GM12878 (cell line): ENCODE results near the gene FAM221B. TPM values are rescaled to one million over a fixed set of nuclear protein-coding genes. Genes with fewer than 3 reads are reported as not detected.

Experiments
- ATAC-seq: fragments of 200-7000 bp; cut with Tn5 transposase; 3 replicates; pipeline ENCODE4 v1.9.1; 2020; ENCODE audit warnings: mild to moderate bottlenecking, moderate library complexity
- BruUV-seq: library from RNA; stranded (reverse); fragments of 400-500 nt; replicated peaks from 2 replicates; lab custom pipeline; 2021; lab: Mats Ljungman, UMichigan
- CTCF ChIA-PET: fragments of 300-600 bp; sonication (Branson Sonifier 250); formaldehyde crosslinking; extraction: SDS; loops from one replicate; lab custom pipeline; 2021; ENCODE audit warnings: inconsistent platforms; lab: Yijun Ruan, JAX
- POLR2A ChIA-PET: fragments of 350-600 bp; formaldehyde crosslinking; extraction: SDS; loops from one replicate; lab custom pipeline; 2021; ENCODE audit warnings: inconsistent platforms; lab: Charles Lee
- RAD21 ChIA-PET: fragments of 300-600 bp; sonication (Branson Sonifier 250); formaldehyde crosslinking; loops from one replicate; lab custom pipeline; 2023; ENCODE audit warnings: antibody characterized with exemption; ENCODE audit not compliant: unreplicated experiment; lab: Charles Lee
- SMC1A ChIA-PET: fragments of 300-600 bp; sonication (Branson Sonifier 250); formaldehyde crosslinking; loops from one replicate; lab custom pipeline; 2023; ENCODE audit not compliant: unreplicated experiment, uncharacterized antibody; lab: Charles Lee
- DNase-seq: peaks from one replicate; pipeline ENCODE4 v3.0.0-alpha.2; 2011; ENCODE audit warnings: low read depth, low spot score
- FAIRE-seq: peaks from 3 replicates; lab custom pipeline; 2011; peaks lifted over from hg19 to GRCh38; lab: Jason Lieb, UNC
- H2AFZ ChIP-seq: 2 replicates; pipeline ENCODE4 v1.6.0; 2011; ENCODE audit warnings: low read depth, low read length, control low read depth; ENCODE audit not compliant: control insufficient read depth
- H3K27ac ChIP-seq: 2 replicates; pipeline ENCODE4 v1.5.1; 2011; ENCODE audit warnings: control low read depth; ENCODE audit not compliant: control insufficient read depth, insufficient read depth
- H3K27me3 ChIP-seq, 2 experiments: replicated peaks in 1 of 2; 2 replicates each; pipeline versions ENCODE4 v1.6.0 to v1.6.1; 2011; ENCODE audit warnings: low read length in 1 of 2; ENCODE audit not compliant: control insufficient read depth in 2 of 2, insufficient read depth in 2 of 2
- H3K36me3 ChIP-seq, 2 experiments: 2 replicates each; pipeline ENCODE4 v1.5.1; 2011; ENCODE audit warnings: low read length in 1 of 2; ENCODE audit not compliant: control insufficient read depth in 2 of 2, insufficient read depth in 2 of 2
- H3K4me1 ChIP-seq: 2 replicates; pipeline ENCODE4 v1.6.1; 2011; ENCODE audit warnings: mild to moderate bottlenecking, low read length, moderate library complexity, mixed read lengths; ENCODE audit not compliant: control insufficient read depth, insufficient read depth
- H3K4me2 ChIP-seq: 2 replicates; pipeline ENCODE4 v1.6.0; 2011; ENCODE audit warnings: control low read depth; ENCODE audit not compliant: control insufficient read depth, insufficient read depth
- H3K4me3 ChIP-seq: fragments of 200-600 bp; sonication (generic); 2 replicates; pipeline ENCODE4 v1.5.1; 2016
- H3K79me2 ChIP-seq: 2 replicates; pipeline ENCODE4 v1.6.0; 2011; ENCODE audit warnings: low read length; ENCODE audit not compliant: control insufficient read depth, insufficient read depth
- H3K9ac ChIP-seq: 2 replicates; pipeline ENCODE4 v1.8.0; 2011; ENCODE audit warnings: low read length, control low read depth, mixed read lengths; ENCODE audit not compliant: control insufficient read depth, insufficient read depth
- H3K9me3 ChIP-seq: replicated peaks from 3 replicates; pipeline ENCODE4 v1.5.1; 2011; ENCODE audit warnings: mild to moderate bottlenecking, low read length; ENCODE audit not compliant: control insufficient read depth, insufficient read depth
- H4K20me1 ChIP-seq: 2 replicates; pipeline ENCODE4 v1.6.0; 2011; ENCODE audit not compliant: control insufficient read depth, insufficient read depth
- GABPA ChIP-seq: IDR thresholded peaks from 2 replicates; pipeline ENCODE4 v1.6.1; 2014; ENCODE audit warnings: antibody characterized with exemption, low read depth, mild to moderate bottlenecking, inconsistent platforms
- JUNB ChIP-seq: IDR thresholded peaks from 2 replicates; pipeline ENCODE4 v1.6.1; 2016; ENCODE audit warnings: antibody characterized with exemption, mild to moderate bottlenecking
- KDM1A ChIP-seq: fragments of 200-600 bp; sonication (generic); IDR thresholded peaks from 2 replicates; pipeline ENCODE4 v1.6.1; 2016; ENCODE audit warnings: borderline replicate concordance
- KLF5 ChIP-seq: fragments of 450-650 bp; IDR thresholded peaks from 2 replicates; pipeline ENCODE4 v1.6.1; 2014; ENCODE audit warnings: mild to moderate bottlenecking; ENCODE audit not compliant: partially characterized antibody
- LARP7 ChIP-seq: fragments of 450-650 bp; IDR thresholded peaks from 2 replicates; pipeline ENCODE4 v1.6.1; 2017; ENCODE audit warnings: mild to moderate bottlenecking
- MEF2B ChIP-seq: fragments of 450-650 bp; IDR thresholded peaks from 2 replicates; pipeline ENCODE4 v1.6.1; 2018; ENCODE audit warnings: mild to moderate bottlenecking, moderate library complexity; ENCODE audit not compliant: partially characterized antibody, poor library complexity, severe bottlenecking
- MTA2 ChIP-seq: fragments of 450-650 bp; IDR thresholded peaks from 2 replicates; pipeline ENCODE4 v1.6.1; 2016; ENCODE audit warnings: low read depth, mild to moderate bottlenecking, moderate library complexity
- MYB ChIP-seq: fragments of 150-350 bp; IDR thresholded peaks from 2 replicates; pipeline ENCODE4 v1.6.1; 2014; ENCODE audit warnings: mild to moderate bottlenecking, low read depth, low read length, borderline replicate concordance
- POLR2A ChIP-seq: IDR thresholded peaks from 2 replicates; pipeline ENCODE4 v1.6.1; 2011; ENCODE audit warnings: low read depth, mild to moderate bottlenecking, low read length
- RBBP5 ChIP-seq: fragments of 200-600 bp; sonication (generic); conservative IDR thresholded peaks from 2 replicates; pipeline ENCODE4 v1.6.1; 2016
- STAT3 ChIP-seq: IDR thresholded peaks from 2 replicates; pipeline ENCODE4 v1.6.1; 2011; ENCODE audit warnings: low read depth, low read length, improper control_type of control experiment
- SUPT20H ChIP-seq: IDR thresholded peaks from 2 replicates; pipeline ENCODE4 v1.6.1; 2011; ENCODE audit warnings: low read depth, mild to moderate bottlenecking, low read length, moderate library complexity, borderline replicate concordance; ENCODE audit not compliant: control insufficient read depth
- SUZ12 ChIP-seq: fragments of 200-600 bp; sonication (generic); IDR thresholded peaks from one replicate; pipeline ENCODE4 v1.6.1; 2018; ENCODE audit warnings: antibody characterized with exemption, mild to moderate bottlenecking; ENCODE audit not compliant: unreplicated experiment
- TAF1 ChIP-seq: IDR thresholded peaks from 2 replicates; pipeline ENCODE4 v1.6.1; 2011; ENCODE audit warnings: mild to moderate bottlenecking, low read depth, low read length, borderline replicate concordance
- TCF12 ChIP-seq: IDR thresholded peaks from 2 replicates; pipeline ENCODE4 v1.6.1; 2011; ENCODE audit warnings: low read depth, mild to moderate bottlenecking, low read length
- WGBS: methylation state at CpG from one replicate; pipeline ENCODE4 v1.1.6; 2016; ENCODE audit warnings: low lambda C conversion rate; ENCODE audit not compliant: insufficient replicate concordance, insufficient coverage; ENCODE audit errors: missing lambda C conversion rate; 5-methylcytosine and 5-hydroxymethylcytosine counted together
- in situ Hi-C: fragments of 300-500 bp; cut with MboI; formaldehyde crosslinking; loops from 9 replicates; pipeline ENCODE4 v1.14.3; 2018; ENCODE audit warnings: mixed read lengths
- intact Hi-C: fragments of 100-400 bp; cut with micrococcal nuclease; formaldehyde crosslinking; loops from one replicate; pipeline ENCODE4 v1.14.2; 2022; ENCODE audit not compliant: unreplicated experiment
- polyA plus RNA-seq, 11 experiments: library from polyadenylated mRNA; depleted of rRNA in 4 of 11; unstranded in 6 of 11; stranded (reverse) in 5 of 11; fragments of >200 nt; fragmentation: Nextera tagmentation in 4 of 11; fragmentation: Illumina TruSeq in 1 of 11; extraction: Ambion mirVana in 4 of 11; extraction: Trizol in 1 of 11; gene quantifications; 1 replicate in 1 of 11; 2 replicates in 10 of 11; pipeline versions ENCODE4 v1.2.1 to v1.2.3, GENCODE V29; 2011 to 2016; ENCODE audit warnings: inconsistent platforms in 2 of 11, missing spikeins in 2 of 11, low read depth in 1 of 11
- total RNA-seq, 4 experiments: library from RNA; depleted of rRNA in 3 of 4; stranded (reverse); fragments of >200 nt in 3 of 4; fragmentation: Illumina TruSeq in 1 of 4; extraction: Trizol in 1 of 4; gene quantifications; 2 replicates each; pipeline versions ENCODE4 v1.2.1 to v1.2.3, GENCODE V29; 2013 to 2021
- TF ChIP-seq, protein P1 (sequence below): IDR thresholded peaks from 2 replicates; pipeline ENCODE4 v1.6.1; 2012; ENCODE audit warnings: low read depth, low read length, improper control_type of control experiment
- TF ChIP-seq, protein P2 (sequence below): fragments of 450-650 bp; IDR thresholded peaks from 2 replicates; pipeline ENCODE4 v1.6.1; 2017; ENCODE audit warnings: mild to moderate bottlenecking, moderate library complexity
- TF ChIP-seq, protein P3 (sequence below): fragments of 450-650 bp; formaldehyde crosslinking; IDR thresholded peaks from 2 replicates; pipeline ENCODE4 v1.4.0; 2020; ENCODE audit warnings: mild to moderate bottlenecking, moderate library complexity

FAM221B gene
- total and polyA plus RNA-seq, 10 of the 15 experiments (the other 5 are each of a cell fraction or from before 2014, with no cell fraction given) = 0.02 to 0.12 (median 0.04) TPM; not detected in 5

GRCh38 chr9:35842795-35843194 is 14.3 kb upstream of the FAM221B start:
- ChIA-PET CTCF (interaction anchor here (0.7 to 5.4 kb wide), 6 partner anchors 9 to 30 kb away, joined by 3 to 49 read pairs (median 4); partner anchors contain the start of genes FAM221B, HINT2, SPAG8 and TMEM8B), RAD21 (interaction anchor here (0.9 to 4.7 kb wide), 4 partner anchors 9 to 39 kb away, joined by 3 to 41 read pairs (median 4); no protein-coding TSS in a partner anchor), SMC1A (interaction anchor here (0.7 to 7.9 kb wide), 3 partner anchors 9 to 40 kb away, joined by 3 to 118 read pairs (median 3); no protein-coding TSS in a partner anchor), POLR2A (interaction anchor here (0.6 to 8.0 kb wide), 3 partner anchors 9 to 414 kb away, joined by 8 to 80 read pairs (median 9); partner anchors contain the start of gene SPAG8)
- peak; percentile 62 for FAIRE-seq
- Histone ChIP-seq H4K20me1 (no peaks in the 10 kb centered on the region), H3K27me3 (no peaks in the 10 kb centered on the region), H3K79me2 (no peaks in the 10 kb centered on the region), H3K36me3 (no peaks in the 10 kb centered on the region), H2AFZ (peak overlapping the region; percentile 52), H3K9me3 (no peaks in the 10 kb centered on the region), H3K4me1 (peaks cover 73% of the 10 kb centered on the region), H3K4me2 (peak overlapping the region; percentile 67), H3K9ac (no peak overlapping the region), H3K4me3 (no peak overlapping the region), H3K27ac (peak overlapping the region; percentile 75)
- in situ Hi-C loops (no loop called here), intact Hi-C loops (loop anchor here (1.0 kb wide), 1 partner anchor 8 kb away; no protein-coding TSS in a partner anchor)
- BruUV-seq = no TSS peak
- peak; percentile 61 for DNase-seq
- 22% methylated on average over 3 of the region's 3 CpGs for WGBS
- peak; percentile 90 for ATAC-seq
- no peak for TF ChIP-seq MEF2B
- TF ChIP-seq RBBP5 = no peak
- TF ChIP-seq SUPT20H = no peak
- no peak for TF ChIP-seq STAT3
- TF ChIP-seq, protein P1, sequence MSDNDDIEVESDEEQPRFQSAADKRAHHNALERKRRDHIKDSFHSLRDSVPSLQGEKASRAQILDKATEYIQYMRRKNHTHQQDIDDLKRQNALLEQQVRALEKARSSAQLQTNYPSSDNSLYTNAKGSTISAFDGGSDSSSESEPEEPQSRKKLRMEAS = no peak
- TF ChIP-seq TCF12 = no peak
- TF ChIP-seq POLR2A = no peak
- no peak for TF ChIP-seq SUZ12
- TF ChIP-seq MTA2 = peak; percentile 81
- no peak for TF ChIP-seq GABPA
- no peak for TF ChIP-seq LARP7
- TF ChIP-seq, protein P2, sequence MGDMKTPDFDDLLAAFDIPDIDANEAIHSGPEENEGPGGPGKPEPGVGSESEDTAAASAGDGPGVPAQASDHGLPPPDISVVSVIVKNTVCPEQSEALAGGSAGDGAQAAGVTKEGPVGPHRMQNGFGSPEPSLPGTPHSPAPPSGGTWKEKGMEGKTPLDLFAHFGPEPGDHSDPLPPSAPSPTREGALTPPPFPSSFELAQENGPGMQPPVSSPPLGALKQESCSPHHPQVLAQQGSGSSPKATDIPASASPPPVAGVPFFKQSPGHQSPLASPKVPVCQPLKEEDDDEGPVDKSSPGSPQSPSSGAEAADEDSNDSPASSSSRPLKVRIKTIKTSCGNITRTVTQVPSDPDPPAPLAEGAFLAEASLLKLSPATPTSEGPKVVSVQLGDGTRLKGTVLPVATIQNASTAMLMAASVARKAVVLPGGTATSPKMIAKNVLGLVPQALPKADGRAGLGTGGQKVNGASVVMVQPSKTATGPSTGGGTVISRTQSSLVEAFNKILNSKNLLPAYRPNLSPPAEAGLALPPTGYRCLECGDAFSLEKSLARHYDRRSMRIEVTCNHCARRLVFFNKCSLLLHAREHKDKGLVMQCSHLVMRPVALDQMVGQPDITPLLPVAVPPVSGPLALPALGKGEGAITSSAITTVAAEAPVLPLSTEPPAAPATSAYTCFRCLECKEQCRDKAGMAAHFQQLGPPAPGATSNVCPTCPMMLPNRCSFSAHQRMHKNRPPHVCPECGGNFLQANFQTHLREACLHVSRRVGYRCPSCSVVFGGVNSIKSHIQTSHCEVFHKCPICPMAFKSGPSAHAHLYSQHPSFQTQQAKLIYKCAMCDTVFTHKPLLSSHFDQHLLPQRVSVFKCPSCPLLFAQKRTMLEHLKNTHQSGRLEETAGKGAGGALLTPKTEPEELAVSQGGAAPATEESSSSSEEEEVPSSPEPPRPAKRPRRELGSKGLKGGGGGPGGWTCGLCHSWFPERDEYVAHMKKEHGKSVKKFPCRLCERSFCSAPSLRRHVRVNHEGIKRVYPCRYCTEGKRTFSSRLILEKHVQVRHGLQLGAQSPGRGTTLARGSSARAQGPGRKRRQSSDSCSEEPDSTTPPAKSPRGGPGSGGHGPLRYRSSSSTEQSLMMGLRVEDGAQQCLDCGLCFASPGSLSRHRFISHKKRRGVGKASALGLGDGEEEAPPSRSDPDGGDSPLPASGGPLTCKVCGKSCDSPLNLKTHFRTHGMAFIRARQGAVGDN = peak; percentile 71; the same call in 1 of the 2 replicates
- no peak for TF ChIP-seq TAF1
- no peak for TF ChIP-seq MYB
- TF ChIP-seq KDM1A = no peak
- TF ChIP-seq JUNB = no peak
- TF ChIP-seq, protein P3, sequence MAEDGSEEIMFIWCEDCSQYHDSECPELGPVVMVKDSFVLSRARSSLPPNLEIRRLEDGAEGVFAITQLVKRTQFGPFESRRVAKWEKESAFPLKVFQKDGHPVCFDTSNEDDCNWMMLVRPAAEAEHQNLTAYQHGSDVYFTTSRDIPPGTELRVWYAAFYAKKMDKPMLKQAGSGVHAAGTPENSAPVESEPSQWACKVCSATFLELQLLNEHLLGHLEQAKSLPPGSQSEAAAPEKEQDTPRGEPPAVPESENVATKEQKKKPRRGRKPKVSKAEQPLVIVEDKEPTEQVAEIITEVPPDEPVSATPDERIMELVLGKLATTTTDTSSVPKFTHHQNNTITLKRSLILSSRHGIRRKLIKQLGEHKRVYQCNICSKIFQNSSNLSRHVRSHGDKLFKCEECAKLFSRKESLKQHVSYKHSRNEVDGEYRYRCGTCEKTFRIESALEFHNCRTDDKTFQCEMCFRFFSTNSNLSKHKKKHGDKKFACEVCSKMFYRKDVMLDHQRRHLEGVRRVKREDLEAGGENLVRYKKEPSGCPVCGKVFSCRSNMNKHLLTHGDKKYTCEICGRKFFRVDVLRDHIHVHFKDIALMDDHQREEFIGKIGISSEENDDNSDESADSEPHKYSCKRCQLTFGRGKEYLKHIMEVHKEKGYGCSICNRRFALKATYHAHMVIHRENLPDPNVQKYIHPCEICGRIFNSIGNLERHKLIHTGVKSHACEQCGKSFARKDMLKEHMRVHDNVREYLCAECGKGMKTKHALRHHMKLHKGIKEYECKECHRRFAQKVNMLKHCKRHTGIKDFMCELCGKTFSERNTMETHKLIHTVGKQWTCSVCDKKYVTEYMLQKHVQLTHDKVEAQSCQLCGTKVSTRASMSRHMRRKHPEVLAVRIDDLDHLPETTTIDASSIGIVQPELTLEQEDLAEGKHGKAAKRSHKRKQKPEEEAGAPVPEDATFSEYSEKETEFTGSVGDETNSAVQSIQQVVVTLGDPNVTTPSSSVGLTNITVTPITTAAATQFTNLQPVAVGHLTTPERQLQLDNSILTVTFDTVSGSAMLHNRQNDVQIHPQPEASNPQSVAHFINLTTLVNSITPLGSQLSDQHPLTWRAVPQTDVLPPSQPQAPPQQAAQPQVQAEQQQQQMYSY (CRISPR knock-in tag) = no peak
- no peak for TF ChIP-seq KLF5
